Neural crest cell (in vitro differentiated cells): ENCODE results near the gene CLSTN2. TPM values are rescaled to one million over a fixed set of nuclear protein-coding genes. Genes with fewer than 3 reads are reported as not detected.

Experiments used
- DNase-seq: peaks from one replicate; pipeline ENCODE4 v3.0.0; 2021; ENCODE audit warnings: low read depth, mixed read lengths, low spot score
- H3K27ac Mint-ChIP-seq: one replicate; pipeline ENCODE4 v1.8.0; 2021; ENCODE audit warnings: mild to moderate bottlenecking, mixed read lengths; ENCODE audit not compliant: unreplicated experiment
- H3K27me3 Mint-ChIP-seq: 2 replicates; pipeline ENCODE4 v1.8.0; 2021; ENCODE audit warnings: low read depth, mild to moderate bottlenecking, mixed read lengths
- H3K36me3 Mint-ChIP-seq: 2 replicates; pipeline ENCODE4 v1.8.0; 2021; ENCODE audit warnings: low read depth, mild to moderate bottlenecking, mixed read lengths
- H3K4me1 Mint-ChIP-seq: 2 replicates; pipeline ENCODE4 v1.8.0; 2021; ENCODE audit warnings: mixed read lengths
- H3K4me3 Mint-ChIP-seq: one replicate; pipeline ENCODE4 v1.8.0; 2021; ENCODE audit warnings: mild to moderate bottlenecking, mixed read lengths
- H3K9me3 Mint-ChIP-seq: 2 replicates; pipeline ENCODE4 v1.8.0; 2021; ENCODE audit warnings: mixed read lengths
- total RNA-seq: library from RNA; stranded (reverse); gene quantifications from 2 replicates; pipeline ENCODE4 v1.2.1, GENCODE V29; 2021
- TF ChIP-seq, protein P1 (sequence below): fragments of 200-600 bp; sonication (generic); conservative IDR thresholded peaks from 2 replicates; pipeline ENCODE4 v1.5.0; 2021; ENCODE audit warnings: antibody characterized with exemption, mild to moderate bottlenecking

CLSTN2 gene
- total RNA-seq, 1 donor from 2014 or later = 1.9 TPM

DNA sequence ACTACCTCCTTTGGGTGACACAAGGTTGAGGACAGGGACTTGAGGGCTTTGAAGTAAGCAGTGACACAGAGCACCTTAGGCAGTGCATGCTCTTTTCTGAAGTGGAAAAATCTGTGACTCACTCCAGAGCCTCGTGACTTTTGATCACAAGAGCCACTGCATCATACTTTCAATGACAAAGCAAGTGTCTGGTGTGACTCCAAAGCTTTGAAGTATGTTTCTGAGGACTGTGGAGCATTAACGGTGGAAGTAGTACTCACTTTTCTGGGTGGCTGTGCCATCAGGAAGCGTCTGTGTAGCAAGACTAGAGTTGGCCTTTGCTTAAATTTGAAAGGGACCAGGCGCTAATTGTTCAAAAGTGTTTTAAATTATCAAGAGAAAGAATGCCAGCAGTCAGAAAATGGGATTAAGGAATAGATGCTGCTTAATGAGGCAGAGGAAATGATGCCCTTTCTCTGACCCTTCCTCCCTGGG lies 532.2 kb downstream of the CLSTN2 start:
- H3K4me3 Mint-ChIP-seq = no peak overlapping the region
- peaks cover 16% of the 10 kb centered on the region for H3K4me1 Mint-ChIP-seq
- H3K27ac Mint-ChIP-seq = no peak overlapping the region
- no peaks in the 10 kb centered on the region for H3K27me3 Mint-ChIP-seq
- no peaks in the 10 kb centered on the region for H3K9me3 Mint-ChIP-seq
- TF ChIP-seq, protein P1, sequence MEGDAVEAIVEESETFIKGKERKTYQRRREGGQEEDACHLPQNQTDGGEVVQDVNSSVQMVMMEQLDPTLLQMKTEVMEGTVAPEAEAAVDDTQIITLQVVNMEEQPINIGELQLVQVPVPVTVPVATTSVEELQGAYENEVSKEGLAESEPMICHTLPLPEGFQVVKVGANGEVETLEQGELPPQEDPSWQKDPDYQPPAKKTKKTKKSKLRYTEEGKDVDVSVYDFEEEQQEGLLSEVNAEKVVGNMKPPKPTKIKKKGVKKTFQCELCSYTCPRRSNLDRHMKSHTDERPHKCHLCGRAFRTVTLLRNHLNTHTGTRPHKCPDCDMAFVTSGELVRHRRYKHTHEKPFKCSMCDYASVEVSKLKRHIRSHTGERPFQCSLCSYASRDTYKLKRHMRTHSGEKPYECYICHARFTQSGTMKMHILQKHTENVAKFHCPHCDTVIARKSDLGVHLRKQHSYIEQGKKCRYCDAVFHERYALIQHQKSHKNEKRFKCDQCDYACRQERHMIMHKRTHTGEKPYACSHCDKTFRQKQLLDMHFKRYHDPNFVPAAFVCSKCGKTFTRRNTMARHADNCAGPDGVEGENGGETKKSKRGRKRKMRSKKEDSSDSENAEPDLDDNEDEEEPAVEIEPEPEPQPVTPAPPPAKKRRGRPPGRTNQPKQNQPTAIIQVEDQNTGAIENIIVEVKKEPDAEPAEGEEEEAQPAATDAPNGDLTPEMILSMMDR = no peak
- H3K36me3 Mint-ChIP-seq = no peaks in the 10 kb centered on the region
- no peak for DNase-seq

GRCh38 chr3:140467796-140468315 lies 532.9 kb downstream of the CLSTN2 start:
- H3K27ac Mint-ChIP-seq = no peak overlapping the region

DNA sequence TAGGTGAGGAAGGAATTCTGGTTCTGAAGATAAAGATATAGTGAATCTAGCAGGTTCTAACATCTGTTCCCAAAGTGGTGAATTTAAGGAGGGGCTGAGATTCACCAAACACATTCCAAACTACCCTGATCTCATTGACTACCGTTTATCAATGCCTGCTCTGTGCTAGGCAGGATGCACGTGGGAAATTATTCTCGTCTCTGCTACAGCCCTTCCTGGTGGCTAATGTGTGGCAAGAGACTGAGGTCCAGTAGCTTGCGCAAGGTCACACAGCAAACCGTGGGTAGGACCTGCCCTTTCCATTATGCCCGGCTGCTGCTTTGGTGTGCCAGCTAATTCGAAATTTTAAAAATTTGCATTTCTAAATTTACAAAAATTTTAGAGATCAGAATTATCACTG lies 533.4 kb downstream of the CLSTN2 start:
- H3K4me1 Mint-ChIP-seq = peaks cover 16% of the 10 kb centered on the region
- no peaks in the 10 kb centered on the region for H3K9me3 Mint-ChIP-seq
- TF ChIP-seq, protein P1 = no peak
- H3K27me3 Mint-ChIP-seq = no peaks in the 10 kb centered on the region
- H3K27ac Mint-ChIP-seq = no peak overlapping the region
- H3K4me3 Mint-ChIP-seq = no peak overlapping the region
- no peak for DNase-seq
- H3K36me3 Mint-ChIP-seq = no peaks in the 10 kb centered on the region

More at GRCh38 chr3:140467796-140468315, 532.9 kb downstream of the CLSTN2 start:
- H3K27me3 Mint-ChIP-seq = no peaks in the 10 kb centered on the region
- H3K36me3 Mint-ChIP-seq = no peaks in the 10 kb centered on the region
- no peaks in the 10 kb centered on the region for H3K9me3 Mint-ChIP-seq
- no peak for DNase-seq
- TF ChIP-seq, protein P1 = no peak
- no peak overlapping the region for H3K4me3 Mint-ChIP-seq
- peaks cover 16% of the 10 kb centered on the region for H3K4me1 Mint-ChIP-seq

- no peak for DNase-seq
- Mint-ChIP-seq H3K27ac (peak overlapping the region; percentile 24), H3K27me3 (no peaks in the 10 kb centered on the region), H3K4me3 (no peak overlapping the region), H3K4me1 (peaks cover 16% of the 10 kb centered on the region), H3K36me3 (no peaks in the 10 kb centered on the region), H3K9me3 (no peaks in the 10 kb centered on the region)
- TF ChIP-seq, protein P1 = no peak
Observed at GRCh38 chr3:140469491-140469890, 534.5 kb downstream of the CLSTN2 start.

DNA sequence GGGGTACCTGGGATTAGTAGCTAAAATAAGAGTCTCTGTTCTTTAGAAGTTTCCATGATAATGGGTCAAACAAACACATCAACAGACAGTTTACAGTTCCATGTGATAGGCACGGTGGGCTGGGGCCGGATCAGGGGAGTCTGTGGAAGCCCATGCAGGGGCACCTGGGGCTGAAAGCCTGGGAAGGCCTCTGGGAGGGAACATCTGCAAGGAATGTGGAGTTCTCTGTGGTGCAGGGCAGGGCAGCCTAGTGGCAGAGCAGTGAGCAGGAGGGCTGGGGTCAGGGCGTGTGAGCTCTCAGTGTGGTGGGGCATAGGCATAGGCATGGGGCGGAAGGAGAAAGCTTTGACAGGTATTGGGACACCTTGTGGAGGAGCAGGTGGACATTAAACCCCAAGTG lies 535.2 kb downstream of the CLSTN2 start:
- Mint-ChIP-seq H3K4me1 (peaks cover 16% of the 10 kb centered on the region), H3K4me3 (no peak overlapping the region), H3K9me3 (no peaks in the 10 kb centered on the region), H3K27ac (no peak overlapping the region), H3K36me3 (no peaks in the 10 kb centered on the region), H3K27me3 (no peaks in the 10 kb centered on the region)
- DNase-seq = no peak
- TF ChIP-seq, protein P1 = no peak
